Left lung (tissue), 10 donors: ENCODE data around the gene NDUFV1. TPM values are rescaled to one million over a fixed set of nuclear protein-coding genes. Genes with fewer than 3 reads are reported as not detected.
A peak's percentile ranks its signal among the peaks of the same experiment; 100 is the strongest.

Source experiments
- ATAC-seq: fragments of 200-7000 bp; cut with Tn5 transposase; one replicate; pipeline ENCODE4 v1.9.1; 2020; ENCODE audit warnings: moderate library complexity
- DNase-seq, 4 donors: peaks; one replicate each; pipeline ENCODE4 v3.0.0-alpha.2; 2013 to 2020
- H3K27ac ChIP-seq, 2 donors: fragments of 200-600 bp; sonication (generic) in 1 of 2; one replicate each; pipeline versions ENCODE4 v1.5.0 to v1.8.0; 2020 to 2021
- H3K27me3 ChIP-seq, 2 donors: fragments of 200-600 bp; sonication (generic) in 1 of 2; one replicate each; pipeline versions ENCODE4 v1.5.0 to v1.8.0; 2020 to 2021
- H3K36me3 ChIP-seq, 2 donors: fragments of 200-600 bp; sonication (generic) in 1 of 2; one replicate each; pipeline versions ENCODE4 v1.5.0 to v1.8.0; 2020 to 2021
- H3K4me1 ChIP-seq, 2 donors: fragments of 200-600 bp; one replicate each; pipeline ENCODE4 v1.8.0; 2021
- H3K4me3 ChIP-seq, 2 donors: fragments of 200-600 bp; sonication (generic) in 1 of 2; one replicate each; pipeline versions ENCODE4 v1.5.0 to v1.8.0; 2020 to 2021; ENCODE audit warnings: mild to moderate bottlenecking in 1 of 2
- H3K9me3 ChIP-seq, 2 donors: fragments of 200-600 bp; sonication (generic) in 1 of 2; one replicate each; pipeline versions ENCODE4 v1.5.0 to v1.8.0; 2020 to 2021
- CTCF ChIP-seq, 2 donors: fragments of 200-600 bp; sonication (generic) in 1 of 2; IDR thresholded peaks; one replicate each; pipeline versions ENCODE4 v1.5.0 to v1.8.0; 2021; ENCODE audit warnings: antibody characterized with exemption in 2 of 2
- intact Hi-C, 2 donors: fragments of 100-400 bp; cut with DNase I; formaldehyde crosslinking; loops; one replicate each; pipeline versions ENCODE4 v1.11.2 to v1.14.2; 2022
- polyA plus RNA-seq, 6 donors: library from polyadenylated mRNA; unstranded; fragments of 120-200 nt; gene quantifications; one replicate each; pipeline ENCODE4 v1.2.1, GENCODE V29; 2013; ENCODE audit not compliant: insufficient read length in 6 of 6
- total RNA-seq, 2 donors: library from RNA; stranded (reverse); fragmentation: NEBNext Ultra II Directional; extraction: Animal tissue kit (Norgen Biotek cat#: 25700); gene quantifications; one replicate each; pipeline ENCODE4 v1.2.1, GENCODE V29; 2021
- donor health status: DM: no; HTN: yes; CAD: no.
- donor health status: DM: no; HTN: no; CAD: no.

Gene NDUFV1
- total and polyA plus RNA-seq, 8 donors = 136 to 204 (median 163) TPM

GRCh38 chr11:67639438-67639859 is 32.7 kb downstream of the NDUFV1 start, which contains the start of gene TBX10:
TBX10 (minus strand) TSS chr11:67639763; CDS start chr11:67639472, 291 bp downstream.
- DNase-seq (no peak), ATAC-seq (no peak)
- Histone ChIP-seq H3K36me3 (no peaks in the 10 kb centered on the region), H3K4me1 (no peaks in the 10 kb centered on the region), H3K9me3 (peaks cover 0 to 6% of the 10 kb centered on the region in 2 donors), H3K27ac (no peak within 1 kb of the TSS), H3K4me3 (no peak within 1 kb of the TSS), H3K27me3 (peaks cover 0 to 35% of the 10 kb centered on the region in 2 donors)
- intact Hi-C loops = no loop called here
- no peak for TF ChIP-seq CTCF (IDR thresholded peaks at IDR 0.05)

- peak; percentile 50 to 55 for TF ChIP-seq CTCF (IDR thresholded peaks at IDR 0.05)
- ATAC-seq (peak; percentile 90), DNase-seq (peak in 2 of 4 donors; percentile 57 to 82)
- no peaks in the 10 kb centered on the region for H3K36me3 ChIP-seq
- no peak overlapping the region for H3K4me3 ChIP-seq
- H3K27me3 ChIP-seq = peaks cover 0 to 31% of the 10 kb centered on the region in 2 donors
- no peak overlapping the region for H3K27ac ChIP-seq
- intact Hi-C loops = no loop called here
- H3K9me3 ChIP-seq = peaks cover 0 to 6% of the 10 kb centered on the region in 2 donors
- H3K4me1 ChIP-seq = no peaks in the 10 kb centered on the region
Observed at GRCh38 chr11:67640021-67640757, 33.5 kb downstream of the NDUFV1 start.

GRCh38 chr11:67640758-67641337 is 34.1 kb downstream of the NDUFV1 start:
- ATAC-seq = no peak
- DNase-seq = no peak
- Histone ChIP-seq H3K27ac (no peak overlapping the region), H3K9me3 (peaks cover 0 to 6% of the 10 kb centered on the region in 2 donors), H3K36me3 (no peaks in the 10 kb centered on the region), H3K4me3 (no peak overlapping the region), H3K4me1 (no peaks in the 10 kb centered on the region), H3K27me3 (peaks cover 0 to 31% of the 10 kb centered on the region in 2 donors)
- intact Hi-C loops = no loop called here
- no peak for TF ChIP-seq CTCF (IDR thresholded peaks at IDR 0.05)

GRCh38 chr11:67641338-67642172 is 34.8 kb downstream of the NDUFV1 start:
- TF ChIP-seq CTCF (IDR thresholded peaks at IDR 0.05) = no peak
- intact Hi-C loops = no loop called here
- Histone ChIP-seq H3K4me1 (peaks cover 0 to 1% of the 10 kb centered on the region in 2 donors), H3K27ac (no peak overlapping the region), H3K36me3 (no peaks in the 10 kb centered on the region), H3K9me3 (peaks cover 0 to 6% of the 10 kb centered on the region in 2 donors), H3K4me3 (no peak overlapping the region), H3K27me3 (peaks cover 0 to 35% of the 10 kb centered on the region in 2 donors)
- DNase-seq = peak in 1 of 4 donors; percentile 72
- no peak for ATAC-seq
